Esophagus (tissue), 2 donors: ENCODE results near the gene CARS2. TPM values are rescaled to one million over a fixed set of nuclear protein-coding genes. Genes with fewer than 3 reads are reported as not detected.
"Not testable (repeated sequence)": the region's sequence is repeated elsewhere in the genome, so short reads cannot be mapped to it uniquely, and the experiment has no call there.

Source experiments
- H3K27ac ChIP-seq, 2 donors: one replicate each; pipeline ENCODE4 v1.5.1; 2013; ENCODE audit warnings: low read depth in 2 of 2, mild to moderate bottlenecking in 2 of 2, inconsistent platforms in 1 of 2, low read length in 1 of 2, moderate library complexity in 1 of 2
- H3K27me3 ChIP-seq, 2 donors: one replicate each; pipeline ENCODE4 v1.6.1; 2013; ENCODE audit warnings: low read length in 2 of 2, control low read depth in 1 of 2, mild to moderate bottlenecking in 1 of 2; ENCODE audit not compliant: insufficient read depth in 2 of 2, control insufficient read depth in 1 of 2
- H3K36me3 ChIP-seq, 2 donors: one replicate each; pipeline ENCODE4 v1.6.1; 2013; ENCODE audit warnings: low read length in 1 of 2; ENCODE audit not compliant: control insufficient read depth in 2 of 2, insufficient read depth in 2 of 2
- H3K4me1 ChIP-seq, 2 donors: one replicate each; pipeline ENCODE4 v1.6.1; 2013; ENCODE audit warnings: low read length in 1 of 2; ENCODE audit not compliant: control insufficient read depth in 2 of 2, insufficient read depth in 2 of 2
- H3K4me3 ChIP-seq, 2 donors: one replicate each; pipeline ENCODE4 v1.5.1; 2013; ENCODE audit warnings: low read length in 2 of 2, mild to moderate bottlenecking in 2 of 2, low read depth in 1 of 2, moderate library complexity in 1 of 2
- H3K9me3 ChIP-seq, 2 donors: one replicate each; pipeline ENCODE4 v1.6.1; 2013; ENCODE audit warnings: mild to moderate bottlenecking in 2 of 2, low read depth in 1 of 2, low read length in 1 of 2, moderate library complexity in 1 of 2; ENCODE audit not compliant: control insufficient read depth in 2 of 2, insufficient read depth in 1 of 2
- WGBS, 2 donors: extraction: QIAGEN DNeasy Blood & Tissue Kit; methylation state at CpG; one replicate each; pipeline ENCODE4 v1.1.7; 2013; 5-methylcytosine and 5-hydroxymethylcytosine counted together
- polyA plus RNA-seq, 2 donors: library from polyadenylated mRNA; stranded (reverse); fragments of 200-250 nt; gene quantifications; one replicate each; pipeline ENCODE4 v1.2.3, GENCODE V29; 2013
- donor health status: healthy with polysubstance abuse.
- donor health status: Bipolar disorder and iron deficiency.

CARS2 gene
- polyA plus RNA-seq, 2 donors = 42.9 to 75.1 TPM

GRCh38 chr13:110699148-110700145, 6.5 kb downstream of the CARS2 start:
- Histone ChIP-seq H3K9me3 (no peaks in the 10 kb centered on the region), H3K36me3 (peaks cover 12 to 29% of the 10 kb centered on the region in 2 donors), H3K27me3 (no peaks in the 10 kb centered on the region), H3K27ac (no peak overlapping the region), H3K4me3 (no peak overlapping the region), H3K4me1 (no peaks in the 10 kb centered on the region)
- 84 to 91% methylated on average over 15 of the region's 15 CpGs for WGBS, 2 donors

- no peaks in the 10 kb centered on the region for H3K4me1 ChIP-seq
- no peaks in the 10 kb centered on the region for H3K27me3 ChIP-seq
- H3K36me3 ChIP-seq = peaks cover 12 to 29% of the 10 kb centered on the region in 2 donors
- H3K9me3 ChIP-seq = no peaks in the 10 kb centered on the region
- 88 to 92% methylated on average over 4 of the region's 4 CpGs for WGBS, 2 donors
- no peak overlapping the region for H3K27ac ChIP-seq
- H3K4me3 ChIP-seq = no peak overlapping the region
Observed at GRCh38 chr13:110698689-110699088, 7.2 kb downstream of the CARS2 start.

- no peaks in the 10 kb centered on the region for H3K27me3 ChIP-seq
- H3K4me1 ChIP-seq = no peaks in the 10 kb centered on the region
- peaks cover 10 to 30% of the 10 kb centered on the region in 2 donors for H3K36me3 ChIP-seq
- no peak overlapping the region for H3K27ac ChIP-seq
- no peak overlapping the region for H3K4me3 ChIP-seq
- H3K9me3 ChIP-seq = no peaks in the 10 kb centered on the region
- 82 to 87% methylated on average over 4 of the region's 4 CpGs for WGBS, 2 donors
Observed at GRCh38 chr13:110697842-110698241, 8.1 kb downstream of the CARS2 start.

- peaks cover 10 to 26% of the 10 kb centered on the region in 2 donors for H3K36me3 ChIP-seq
Observed at GRCh38 chr13:110696776-110697175, 9.1 kb downstream of the CARS2 start.

GRCh38 chr13:110695774-110696173, 10.1 kb downstream of the CARS2 start:
- H3K36me3 ChIP-seq = peaks cover 6 to 22% of the 10 kb centered on the region in 2 donors
- H3K27me3 ChIP-seq, H3K4me3 ChIP-seq, H3K9me3 ChIP-seq, H3K27ac ChIP-seq, H3K4me1 ChIP-seq: not testable (repeated sequence)
- WGBS, 2 donors = 88 to 89% methylated on average over 7 of the region's 7 CpGs

More at GRCh38 chr13:110696776-110697175, 9.1 kb downstream of the CARS2 start:
- Histone ChIP-seq H3K4me1 (no peaks in the 10 kb centered on the region), H3K9me3 (no peaks in the 10 kb centered on the region), H3K27me3 (no peaks in the 10 kb centered on the region), H3K4me3 (no peak overlapping the region), H3K27ac (no peak overlapping the region)
- 92 to 94% methylated on average over 10 of the region's 10 CpGs for WGBS, 2 donors

GRCh38 chr13:110690516-110690915, 15.4 kb downstream of the CARS2 start:
- Histone ChIP-seq H3K4me1 (no peaks in the 10 kb centered on the region), H3K27me3 (no peaks in the 10 kb centered on the region), H3K9me3 (no peaks in the 10 kb centered on the region), H3K4me3 (no peak overlapping the region), H3K36me3 (peaks cover 0 to 19% of the 10 kb centered on the region in 2 donors), H3K27ac (no peak overlapping the region)
- 69 to 86% methylated on average over 8 of the region's 8 CpGs for WGBS, 2 donors

GRCh38 chr13:110689711-110690110, 16.2 kb downstream of the CARS2 start:
- peaks cover 0 to 21% of the 10 kb centered on the region in 2 donors for H3K36me3 ChIP-seq
- 96 to 97% methylated on average over 12 of the region's 12 CpGs for whole genome bisulfite sequencing, 2 donors

GRCh38 chr13:110689041-110689440, 16.9 kb downstream of the CARS2 start:
- H3K36me3 ChIP-seq = peaks cover 2 to 21% of the 10 kb centered on the region in 2 donors
- no peak overlapping the region for H3K4me3 ChIP-seq
- peaks cover 0 to under 1% of the 10 kb centered on the region in 2 donors for H3K4me1 ChIP-seq
- H3K27ac ChIP-seq = no peak overlapping the region
- H3K9me3 ChIP-seq = no peaks in the 10 kb centered on the region
- no peaks in the 10 kb centered on the region for H3K27me3 ChIP-seq
- WGBS, 2 donors = 88% methylated on average over 9 of the region's 9 CpGs

More at GRCh38 chr13:110689711-110690110, 16.2 kb downstream of the CARS2 start:
- no peaks in the 10 kb centered on the region for H3K9me3 ChIP-seq
- no peak overlapping the region for H3K27ac ChIP-seq
- no peaks in the 10 kb centered on the region for H3K27me3 ChIP-seq
- no peaks in the 10 kb centered on the region for H3K4me1 ChIP-seq
- no peak overlapping the region for H3K4me3 ChIP-seq

GRCh38 chr13:110687736-110688135, 18.2 kb downstream of the CARS2 start:
- H3K36me3 ChIP-seq = peaks cover 2 to 24% of the 10 kb centered on the region in 2 donors
- 92 to 93% methylated on average over 16 of the region's 16 CpGs for WGBS, 2 donors
- peaks cover 0 to 2% of the 10 kb centered on the region in 2 donors for H3K4me1 ChIP-seq

More at GRCh38 chr13:110687736-110688135, 18.2 kb downstream of the CARS2 start:
- H3K9me3 ChIP-seq = no peaks in the 10 kb centered on the region
- H3K4me3 ChIP-seq = no peak overlapping the region
- no peak overlapping the region for H3K27ac ChIP-seq
- H3K27me3 ChIP-seq = no peaks in the 10 kb centered on the region
